ENCODE measurements around the gene A2M.

Gene A2M

DNA sequence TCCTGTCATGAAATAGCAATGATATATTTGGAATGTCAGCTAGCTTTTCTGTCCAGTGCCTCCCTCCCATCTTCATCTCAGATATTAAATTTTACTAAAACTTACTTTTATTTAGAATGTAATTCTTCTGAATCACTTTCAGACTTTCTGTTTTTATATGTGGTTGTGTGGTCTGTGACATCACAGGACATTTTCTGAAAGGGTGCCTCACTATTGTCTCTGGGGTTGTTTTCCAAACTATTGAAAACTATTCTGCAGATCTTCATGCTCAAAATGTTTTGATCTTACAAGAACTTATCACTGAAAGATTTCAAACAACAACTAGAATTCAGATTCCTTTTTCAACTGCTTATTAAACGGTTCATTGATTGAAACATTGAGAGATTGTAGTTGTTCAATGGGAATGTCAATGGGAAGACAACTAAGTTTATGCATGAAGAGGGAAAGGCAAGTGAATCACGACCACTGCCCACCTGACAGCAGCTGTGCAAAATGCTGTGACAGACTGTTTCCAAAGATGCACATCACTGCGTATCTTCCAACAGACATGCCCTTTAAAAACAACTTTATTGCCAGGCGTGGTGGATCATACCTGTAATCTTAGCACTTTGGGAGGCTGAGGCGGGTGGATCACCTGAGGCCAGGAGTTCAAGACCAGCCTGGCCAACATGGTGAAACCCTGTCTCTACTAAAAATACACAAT is 75.1 kb downstream of the A2M start:
- no peak for DNase-seq (ENCODE audit: low read depth in 2 of 3, low spot score in 1 of 3)

DNA sequence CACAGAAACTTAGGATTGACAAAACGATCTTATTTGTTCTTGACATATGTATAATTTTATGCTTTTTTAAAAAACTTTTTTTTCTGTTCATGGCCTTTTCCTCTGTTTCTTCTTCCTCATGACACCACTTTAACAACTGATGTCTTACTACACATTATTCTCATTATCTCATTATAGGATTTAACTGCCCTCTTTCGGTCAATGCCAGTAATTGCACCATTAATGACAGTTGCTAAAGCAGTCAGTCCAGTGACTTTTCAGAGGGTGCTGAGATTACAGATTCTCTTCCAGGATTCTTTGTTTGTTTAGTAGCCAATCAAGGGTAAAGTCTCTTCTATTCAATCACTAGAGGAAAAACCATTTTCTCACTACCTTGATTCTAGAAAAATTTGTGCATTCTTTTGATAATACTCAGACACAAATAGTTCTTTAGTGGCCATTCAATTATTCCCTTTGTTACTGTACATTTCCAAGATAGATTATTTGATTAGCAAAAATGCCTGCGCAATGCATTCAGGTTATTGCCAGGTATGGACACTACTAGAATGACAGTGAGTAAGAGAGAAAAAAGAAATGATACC is 76.2 kb downstream of the A2M start:
- no peak for DNase-seq (ENCODE audit: low read depth in 2 of 3, low spot score in 1 of 3)

DNA sequence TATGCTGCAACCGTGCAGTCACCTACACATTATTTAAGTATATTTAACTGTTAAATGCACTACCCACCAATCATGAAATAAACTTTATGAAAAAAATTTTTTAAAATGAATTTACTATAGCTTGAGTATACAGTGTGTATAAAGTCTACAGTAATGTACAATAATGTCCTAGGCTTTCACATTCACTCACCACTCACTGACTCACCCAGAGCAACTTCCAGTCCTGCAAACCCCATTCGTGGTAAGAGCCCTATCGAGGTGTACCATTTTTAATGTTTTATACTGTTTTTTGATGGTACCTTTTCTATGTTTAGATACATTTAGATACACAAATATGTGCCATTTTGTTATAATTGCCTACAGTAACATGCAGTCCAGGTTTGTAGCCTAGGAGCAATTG is 78.3 kb downstream of the A2M start:
- no peak for DNase-seq (ENCODE audit: low read depth in 2 of 3, low spot score in 1 of 3)

DNA sequence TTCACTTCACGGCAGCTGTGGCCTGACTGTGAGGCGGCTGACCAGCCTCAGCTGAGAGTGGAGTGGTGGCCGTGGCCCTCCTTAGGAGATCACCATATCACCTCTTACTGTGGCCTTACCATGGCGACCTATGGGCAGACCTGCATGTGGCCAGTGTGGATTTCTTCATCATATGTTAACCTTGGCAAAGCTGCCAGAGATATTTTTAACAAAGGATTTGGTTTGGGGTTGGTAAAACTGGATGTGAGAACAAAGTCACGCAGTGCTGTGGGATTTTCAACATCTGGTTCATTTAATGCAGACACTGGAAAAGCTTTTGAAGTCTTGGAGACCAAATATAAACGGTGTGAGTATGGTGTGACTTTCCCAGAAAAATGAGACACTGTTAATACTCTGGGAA is 79.5 kb downstream of the A2M start:
- DNase-seq (ENCODE audit: low read depth in 2 of 3, low spot score in 1 of 3): no peak

DNA sequence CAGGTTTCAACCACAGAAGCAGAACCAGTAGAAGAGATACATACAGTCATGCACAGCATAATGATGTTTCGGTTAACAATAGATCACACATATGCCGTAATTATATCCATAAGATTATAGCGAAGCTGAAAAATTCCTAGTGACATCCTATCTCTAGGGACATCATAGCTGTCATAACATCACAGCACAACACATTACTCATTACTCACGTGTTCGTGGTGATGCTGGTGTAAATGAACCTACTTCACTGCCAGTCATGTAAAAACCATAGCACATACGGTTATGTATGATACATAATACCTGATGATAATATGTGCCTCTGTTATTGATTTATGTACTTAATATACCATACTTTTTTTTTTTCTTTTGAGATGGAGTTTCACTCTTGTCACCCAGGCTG is 81.6 kb downstream of the A2M start:
- DNase-seq (ENCODE audit: low read depth in 2 of 3, low spot score in 1 of 3): no peak

DNA sequence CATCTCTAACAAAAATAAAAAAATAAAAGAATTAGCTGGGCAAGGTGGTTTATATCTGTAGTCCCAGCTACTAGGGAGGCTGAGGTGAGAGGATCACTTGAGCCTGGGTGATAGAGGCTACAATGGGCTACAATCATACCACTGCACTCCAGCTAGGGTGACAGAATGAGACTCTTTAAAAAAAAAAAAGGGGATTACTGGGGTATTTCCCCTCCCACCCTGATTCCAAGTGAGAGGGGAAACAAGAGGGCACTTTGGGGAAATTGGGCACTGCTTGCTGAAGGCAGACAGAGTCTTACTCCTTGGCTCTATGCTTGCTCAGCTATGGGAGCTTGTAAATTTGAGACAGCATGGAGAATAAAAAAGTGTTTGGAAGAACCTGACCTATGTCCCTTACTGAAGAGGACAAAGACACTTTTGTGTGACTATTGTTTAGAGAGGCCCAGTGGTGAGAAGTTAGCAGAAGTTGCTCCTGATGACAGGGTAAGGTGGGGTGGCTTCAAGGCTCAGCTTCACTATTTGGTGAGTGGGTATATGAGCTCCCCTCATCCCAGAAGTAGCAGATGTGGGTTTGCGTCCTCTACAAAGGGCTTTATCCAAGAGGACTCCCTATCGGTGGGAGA is 82.3 kb downstream of the A2M start:
- no peak for DNase-seq (ENCODE audit: low read depth in 2 of 3, low spot score in 1 of 3)

DNA sequence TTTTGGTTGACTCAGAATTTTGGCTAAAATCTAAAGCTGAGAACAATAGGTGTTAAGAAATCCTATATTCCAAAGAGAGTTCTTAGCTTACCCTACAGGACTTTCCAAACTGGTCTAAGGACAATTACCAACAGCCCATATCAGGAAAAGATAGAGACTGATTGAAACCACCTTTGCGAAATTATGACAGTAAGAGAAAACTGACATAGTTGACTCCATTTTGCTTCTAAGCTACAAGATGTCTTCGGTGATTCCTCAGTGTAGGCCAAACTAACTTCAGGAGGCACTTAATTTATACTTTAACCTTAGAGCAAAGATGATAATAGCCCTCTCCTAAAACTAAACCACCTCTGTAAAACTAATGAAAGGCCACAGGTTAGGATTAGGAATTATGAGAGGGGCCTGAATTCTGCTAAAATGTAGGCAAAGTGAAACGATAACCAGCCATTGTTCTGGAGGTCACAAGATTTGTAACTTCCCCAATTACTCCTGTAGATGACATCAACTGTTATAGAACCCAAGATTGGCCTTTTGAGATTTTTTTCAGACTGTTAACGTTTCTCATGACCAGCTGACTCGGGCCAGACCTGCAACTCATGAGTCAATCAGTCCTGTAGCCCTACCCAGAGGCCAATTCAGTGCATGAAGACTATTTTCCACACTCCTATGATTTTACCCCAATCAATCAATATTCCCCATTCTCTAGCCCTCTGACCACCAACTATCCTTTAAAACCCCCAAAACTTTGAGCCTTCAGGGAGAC is 83.3 kb downstream of the A2M start:
- no peak for DNase-seq (ENCODE audit: low read depth in 2 of 3, low spot score in 1 of 3)

DNA sequence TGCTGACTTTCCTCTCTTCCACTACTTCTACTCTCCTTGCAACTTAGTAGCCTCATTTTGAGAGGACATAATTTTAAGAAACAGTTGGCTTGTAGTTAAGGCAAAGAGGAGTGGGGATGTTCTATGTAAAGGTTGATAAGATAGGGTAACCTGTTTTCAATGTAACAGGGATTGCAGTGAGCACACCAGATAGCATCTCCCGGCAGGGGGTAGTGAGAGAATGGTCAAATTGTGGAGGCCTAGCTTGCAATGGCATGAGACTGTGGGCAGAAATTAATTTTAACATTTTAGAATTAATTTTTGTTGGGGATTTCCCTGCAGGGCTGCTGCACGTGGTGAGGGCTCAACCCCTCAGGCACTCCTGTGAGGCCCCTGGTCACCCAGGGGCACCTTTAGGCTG is 84.9 kb downstream of the A2M start:
- DNase-seq (ENCODE audit: low read depth in 2 of 3, low spot score in 1 of 3): no peak

DNA sequence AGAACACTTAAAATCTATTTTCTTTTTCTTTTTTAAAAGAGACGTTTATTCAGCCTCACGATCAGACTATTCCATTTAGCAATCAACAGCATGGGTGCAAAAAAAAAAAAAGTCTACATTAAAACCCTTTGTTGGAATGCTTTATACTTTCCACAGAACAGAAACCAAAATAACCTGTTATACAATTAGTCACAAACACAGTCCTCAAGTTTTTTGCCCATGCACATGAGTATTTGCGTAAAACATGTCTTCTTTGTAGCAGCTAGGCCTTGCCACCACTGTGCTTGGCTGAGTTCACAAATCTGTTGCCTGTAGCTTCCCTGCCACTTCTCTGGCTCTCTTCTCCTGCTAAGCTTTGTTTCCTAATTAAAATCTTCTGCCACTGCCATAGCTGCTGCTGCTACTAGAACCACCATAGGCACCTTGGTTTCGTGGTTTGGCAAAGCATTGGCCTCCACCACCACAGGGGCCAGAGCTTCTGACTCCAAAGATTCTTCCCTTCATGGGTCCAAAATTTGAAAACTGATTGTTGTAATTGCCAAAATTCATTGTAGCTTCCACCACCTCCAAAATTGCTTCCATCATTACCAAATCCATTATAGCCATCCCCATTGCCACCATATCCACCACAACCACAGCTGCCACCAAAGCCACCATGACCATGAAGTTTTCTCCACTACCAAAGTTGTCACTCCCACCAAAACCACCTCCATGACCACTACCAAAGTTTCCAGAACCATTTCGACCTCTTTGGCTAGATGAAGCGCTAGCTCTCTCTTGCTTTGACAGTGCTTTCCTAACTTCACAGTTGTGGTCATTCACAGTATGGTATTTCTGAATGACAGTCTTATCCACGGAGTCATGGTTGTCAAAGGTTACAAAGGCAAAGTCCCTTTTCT is 88.3 kb downstream of the A2M start:
- DNase-seq (ENCODE audit: low read depth in 2 of 3, low spot score in 1 of 3): peak; percentile 33 to 74 (median 50)

DNA sequence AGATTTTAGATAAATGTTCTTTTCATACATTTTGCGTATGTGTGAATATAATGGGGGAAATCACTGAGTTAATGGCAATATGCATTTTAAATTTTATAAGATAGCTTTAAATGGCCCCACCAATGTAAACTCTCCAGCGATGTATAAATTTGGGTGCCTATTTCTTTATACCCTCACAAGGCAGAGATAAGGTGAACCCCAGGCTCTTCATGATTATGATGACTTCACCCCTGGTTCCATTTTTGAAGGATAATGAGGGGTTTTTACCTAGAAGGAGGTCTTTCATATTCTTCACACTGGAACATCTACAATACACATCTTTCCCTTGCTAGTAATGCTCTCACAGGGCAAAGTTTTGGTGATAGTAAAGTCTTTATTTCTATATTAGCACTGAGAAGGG is 91.2 kb downstream of the A2M start:
- DNase-seq (ENCODE audit: low read depth in 2 of 3, low spot score in 1 of 3): no peak

DNA sequence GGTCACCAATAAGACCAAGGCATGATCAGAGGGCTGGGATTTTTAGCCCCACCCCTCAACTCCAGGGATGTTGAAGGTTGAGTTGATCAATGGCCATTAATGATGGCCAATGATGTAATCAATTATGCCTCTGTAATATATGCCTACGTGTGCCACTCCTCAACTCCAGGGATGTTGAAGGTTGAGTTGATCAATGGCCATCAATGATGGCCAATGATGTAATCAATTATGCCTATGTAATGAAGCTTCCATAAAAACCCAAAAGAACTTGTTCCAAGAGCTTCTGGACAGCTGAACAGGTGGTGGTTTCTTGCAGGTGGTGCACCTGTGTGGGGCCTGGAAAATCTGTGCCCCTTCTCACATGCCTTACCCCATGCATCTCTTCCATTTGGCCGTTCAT is 93.1 kb downstream of the A2M start:
- DNase-seq (ENCODE audit: low read depth in 2 of 3, low spot score in 1 of 3): no peak
